Measurements from ENCODE around the gene GALNT7.

Gene GALNT7

GRCh38 chr4:173270312-173271027 lies 101.9 kb downstream of the GALNT7 start:
- no peak for DNase-seq

- DNase-seq = no peak
Measured at GRCh38 chr4:173272314-173272713, 103.7 kb downstream of the GALNT7 start.

- peak; percentile 68 for DNase-seq
Measured at GRCh38 chr4:173272996-173273395, 104.4 kb downstream of the GALNT7 start.

DNA sequence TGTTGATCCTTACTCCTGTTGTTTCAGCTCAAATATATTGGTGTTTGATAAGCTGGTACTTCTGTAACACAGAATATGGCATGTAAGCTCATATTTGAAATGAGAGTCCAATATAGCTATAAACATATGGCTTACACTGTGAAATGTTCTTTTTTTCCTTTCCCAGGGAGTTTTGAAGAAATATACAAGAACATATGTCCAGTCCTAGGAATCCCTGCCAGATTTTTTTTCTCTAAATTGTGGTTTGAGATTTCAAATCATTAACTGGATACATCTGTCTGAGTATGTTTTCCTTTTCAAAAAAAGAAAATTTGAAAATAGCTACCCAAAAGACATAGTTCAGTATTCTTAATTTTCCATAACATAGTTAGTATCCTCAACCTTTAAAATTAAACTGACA lies 105.3 kb downstream of the GALNT7 start:
- DNase-seq = no peak

DNA sequence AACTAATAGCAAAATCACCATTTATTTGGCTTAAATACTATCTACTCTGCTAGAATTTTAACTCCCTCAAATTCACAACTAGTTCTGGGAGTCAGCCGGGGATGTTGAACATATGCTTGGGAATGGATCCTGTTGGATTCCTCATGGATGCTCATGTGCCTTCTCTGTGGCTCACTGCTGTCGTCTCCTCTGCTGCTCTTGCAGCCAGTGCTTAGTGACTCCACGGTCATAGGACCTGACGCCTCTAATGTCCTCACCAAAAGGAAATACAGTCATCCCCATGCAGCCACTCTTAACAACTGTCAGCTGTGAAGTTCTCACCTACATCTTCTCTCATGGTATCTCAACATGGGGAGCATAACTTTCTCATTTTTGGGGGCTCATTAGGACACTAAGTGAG lies 106.1 kb downstream of the GALNT7 start:
- no peak for DNase-seq

GRCh38 chr4:173275150-173275549 lies 106.5 kb downstream of the GALNT7 start:
- DNase-seq = no peak

GRCh38 chr4:173277340-173277739 lies 108.7 kb downstream of the GALNT7 start:
- no peak for DNase-seq

GRCh38 chr4:173280998-173281397 lies 112.4 kb downstream of the GALNT7 start:
- DNase-seq = no peak

DNA sequence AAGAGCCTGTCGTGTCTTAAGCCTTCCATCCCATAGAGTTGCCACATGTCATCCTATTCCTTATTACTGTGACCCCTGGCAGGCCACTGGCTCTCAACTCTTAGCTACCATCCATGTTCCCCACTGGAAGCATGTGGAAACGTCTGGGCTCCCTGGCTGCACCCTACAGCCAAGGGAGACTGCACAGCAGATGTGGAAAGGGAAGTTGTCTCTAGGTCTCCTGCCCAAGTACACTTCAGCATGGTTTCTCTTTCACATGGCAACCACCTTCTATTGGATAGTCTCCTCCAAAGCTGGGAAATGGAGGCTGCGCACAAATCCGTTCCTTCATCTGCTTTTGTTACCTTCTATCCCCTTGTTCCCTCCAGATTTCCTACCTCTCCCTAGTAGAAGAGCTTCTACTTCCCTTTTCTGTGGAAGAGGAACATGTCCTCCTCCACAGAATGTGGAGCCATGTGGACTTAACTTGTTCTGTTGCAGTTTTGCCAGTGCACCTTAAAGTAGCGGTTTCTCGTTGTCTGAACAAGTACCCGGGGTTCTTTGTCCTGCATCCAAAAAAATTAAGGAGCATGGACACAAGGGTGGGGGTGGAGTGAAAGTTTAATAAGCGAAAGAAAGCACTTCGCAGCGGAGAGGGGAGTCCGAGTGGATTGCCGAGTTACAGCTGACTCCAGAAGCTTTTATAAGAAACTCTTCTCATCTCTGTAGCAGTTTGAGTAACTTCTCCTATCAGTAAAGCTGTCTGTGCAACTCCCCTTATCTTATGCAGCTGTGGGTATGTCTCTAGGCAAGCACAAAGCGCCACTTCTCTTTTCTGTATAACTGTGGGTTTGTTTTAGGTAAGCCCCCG lies 113.0 kb downstream of the GALNT7 start:
- no peak for DNase-seq

GRCh38 chr4:173282256-173282562 lies 113.6 kb downstream of the GALNT7 start:
- DNase-seq = no peak

DNA sequence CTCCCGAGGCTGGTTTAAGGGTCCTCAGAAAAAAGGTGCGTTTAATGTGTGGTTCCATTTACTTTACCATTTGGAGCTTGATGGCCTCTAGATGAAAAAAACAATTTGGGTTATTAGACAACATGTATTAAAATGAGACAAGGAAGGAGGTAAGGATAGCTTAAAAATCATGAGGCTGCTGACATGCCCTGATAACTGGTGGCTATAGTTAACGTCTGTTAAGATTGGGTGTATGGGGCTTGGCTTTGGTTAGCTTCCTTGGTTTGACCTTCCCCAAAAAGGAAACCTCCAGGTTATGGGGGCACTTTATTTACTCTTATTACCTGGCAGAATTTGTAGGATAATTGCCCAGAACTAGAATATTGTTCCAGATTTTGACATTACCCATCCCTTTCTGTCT lies 114.0 kb downstream of the GALNT7 start:
- no peak for DNase-seq

DNA sequence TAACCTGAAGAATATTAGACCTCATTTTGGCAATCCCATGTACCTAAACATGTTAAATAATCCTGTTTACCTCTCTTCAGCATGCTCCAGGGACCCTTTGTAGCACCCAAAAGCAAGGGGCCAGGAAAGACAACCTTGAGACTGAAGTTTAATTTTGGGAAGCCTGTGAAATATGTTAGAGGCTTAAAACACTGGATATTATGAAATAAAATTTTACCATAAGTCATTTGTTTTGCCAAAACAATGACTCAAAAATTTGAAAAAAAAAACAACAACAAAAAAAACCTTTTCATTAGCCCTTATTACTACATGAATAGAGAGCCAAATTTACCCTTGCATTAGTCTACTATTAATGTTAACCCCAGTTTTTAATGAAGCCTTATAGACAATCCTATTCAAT lies 115.9 kb downstream of the GALNT7 start:
- DNase-seq = no peak

DNA sequence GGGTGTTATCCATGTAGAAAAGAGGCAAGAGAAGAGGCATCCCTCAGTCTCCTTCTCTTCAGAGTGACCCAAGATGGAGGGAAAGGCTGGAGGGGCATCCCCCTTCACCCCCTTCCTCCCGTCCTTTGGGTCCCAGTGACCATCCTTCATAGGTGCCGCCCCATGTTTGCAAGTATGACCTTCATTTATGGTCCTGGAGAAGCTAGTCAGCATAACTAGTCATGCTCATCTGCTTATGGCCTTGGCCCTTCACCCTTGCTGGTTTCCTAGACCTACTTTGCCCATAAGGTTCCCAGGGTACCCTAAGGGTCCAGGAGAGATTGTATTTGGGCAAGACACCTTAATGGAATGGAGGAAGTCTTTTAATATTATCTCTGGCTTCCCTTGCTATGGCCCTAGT lies 118.9 kb downstream of the GALNT7 start:
- no peak for DNase-seq

GRCh38 chr4:173288296-173288695 lies 119.7 kb downstream of the GALNT7 start:
- peak; percentile 59 for DNase-seq

GRCh38 chr4:173288698-173289352 lies 120.2 kb downstream of the GALNT7 start:
- DNase-seq = no peak

GRCh38 chr4:173289353-173289727 lies 120.7 kb downstream of the GALNT7 start:
- DNase-seq = no peak

GRCh38 chr4:173291899-173292298 lies 123.3 kb downstream of the GALNT7 start:
- no peak for DNase-seq

DNA sequence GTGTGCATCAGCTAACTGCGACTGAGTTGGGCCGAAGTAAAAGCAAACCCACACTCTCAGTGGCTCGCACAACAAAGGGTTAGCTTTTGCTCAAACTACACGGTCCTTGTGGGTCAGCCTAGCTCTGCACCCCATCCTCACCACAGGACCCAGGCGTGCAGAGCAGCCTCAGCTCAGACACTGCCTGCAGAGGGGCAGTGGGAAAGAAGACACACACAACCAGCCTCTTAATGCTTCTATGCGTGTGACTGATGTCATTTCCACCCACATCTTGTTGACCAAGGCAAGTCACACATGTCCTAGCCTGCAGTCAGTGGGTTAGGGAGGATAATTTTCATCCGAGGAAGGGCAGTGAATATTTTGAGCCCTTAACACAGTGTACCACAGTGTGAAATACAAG lies 125.1 kb downstream of the GALNT7 start:
- no peak for DNase-seq

DNA sequence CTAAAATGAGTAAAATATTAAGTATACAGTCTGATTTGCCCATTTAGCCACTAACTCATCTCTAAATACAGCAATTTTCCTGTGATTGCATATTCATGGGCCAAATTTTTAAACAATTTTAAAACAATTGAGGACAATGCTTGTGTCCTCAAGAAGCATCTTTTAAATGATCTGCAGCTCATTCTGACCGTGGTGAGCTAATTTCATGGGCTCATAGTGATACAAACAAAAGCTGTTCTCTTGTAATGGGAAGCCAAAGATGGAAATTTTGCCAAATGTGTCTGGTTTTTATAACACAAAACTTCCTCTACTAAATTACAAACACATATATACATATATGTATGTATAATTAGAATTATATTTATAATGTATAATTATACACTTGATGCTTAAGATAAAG lies 125.8 kb downstream of the GALNT7 start:
- DNase-seq = no peak

DNA sequence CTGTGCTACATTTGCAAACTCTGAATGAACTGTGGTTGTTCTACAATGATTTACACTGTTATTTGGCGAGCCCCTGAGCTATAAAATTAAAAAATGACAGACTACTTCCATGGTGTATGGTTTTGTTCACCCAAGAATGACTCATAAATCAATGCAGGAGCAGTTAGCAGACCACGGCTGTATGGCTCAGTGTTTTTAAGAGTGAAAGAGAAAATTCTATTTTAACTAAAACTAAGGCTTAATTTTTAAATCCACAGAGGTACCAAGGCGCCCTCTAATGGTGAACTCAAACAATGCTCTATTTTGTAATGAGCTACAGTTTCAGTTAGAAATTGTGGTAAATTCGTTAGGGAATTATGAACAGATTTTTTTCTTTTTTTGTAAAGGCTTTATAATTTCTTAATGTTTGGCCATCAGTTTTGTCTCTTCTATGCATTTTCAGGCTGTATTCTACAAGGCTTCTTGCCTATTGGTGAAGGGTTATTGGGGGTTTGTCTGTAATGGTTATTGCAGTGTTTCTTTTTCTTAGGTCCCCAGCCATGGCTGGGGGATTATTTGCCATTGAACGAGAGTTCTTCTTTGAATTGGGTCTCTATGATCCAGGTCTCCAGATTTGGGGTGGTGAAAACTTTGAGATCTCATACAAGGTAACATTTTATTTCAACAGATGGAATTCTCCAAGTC lies 133.0 kb downstream of the GALNT7 start:
- DNase-seq = peak; percentile 69

DNA sequence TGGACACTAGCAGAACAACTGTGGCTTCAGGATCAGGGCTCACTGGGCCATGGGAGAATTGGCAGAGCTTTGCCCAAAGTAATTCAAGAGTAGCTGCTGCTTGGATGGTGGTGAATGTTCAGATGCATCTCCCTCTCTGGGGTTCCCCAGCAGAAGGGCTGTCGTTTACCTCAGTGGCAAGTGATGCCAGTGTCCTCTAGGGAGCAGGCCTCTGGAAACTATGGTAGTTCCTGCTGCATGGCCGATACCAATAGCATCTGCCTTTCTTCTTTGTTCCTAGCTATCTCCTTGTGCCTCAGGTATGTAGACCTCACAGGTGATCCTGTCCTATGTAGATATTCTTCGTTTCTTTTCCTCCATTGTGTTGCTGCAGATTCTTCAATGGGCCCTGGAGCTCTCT lies 139.2 kb downstream of the GALNT7 start:
- no peak for DNase-seq

DNA sequence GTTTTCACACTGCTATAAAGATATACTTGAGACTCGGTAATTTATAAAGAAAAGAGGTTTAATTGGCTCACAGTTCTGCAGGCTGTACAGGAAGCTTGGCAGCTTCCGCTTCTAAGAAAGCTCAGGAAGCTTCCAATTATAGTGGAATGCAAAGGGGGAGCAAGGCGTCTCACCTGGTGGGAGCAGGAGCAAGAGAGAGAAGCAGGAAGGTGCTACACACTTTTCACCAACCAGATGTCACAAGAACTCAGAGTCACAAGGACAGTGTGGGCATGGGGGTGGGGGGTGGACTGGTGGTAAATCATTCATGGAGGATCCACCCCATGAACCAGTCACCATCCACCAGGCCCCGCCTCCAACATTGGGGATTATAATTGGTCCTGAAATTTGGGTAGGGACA lies 142.8 kb downstream of the GALNT7 start:
- DNase-seq = no peak

GRCh38 chr4:173314715-173315114 lies 146.1 kb downstream of the GALNT7 start:
- no peak for DNase-seq

- DNase-seq = no peak
Measured at GRCh38 chr4:173316060-173316459, 147.4 kb downstream of the GALNT7 start.

Measured in fibroblast of skin of right biceps (primary cell).